Neural progenitor cell (in vitro differentiated cells): ENCODE data around the gene ABCE1.

Experiments used
- CTCF ChIP-seq: fragments of 200-600 bp; sonication (generic); IDR thresholded peaks from 2 replicates; pipeline ENCODE4 v1.5.1; 2017; ENCODE audit warnings: antibody characterized with exemption, mild to moderate bottlenecking
- EZH2 ChIP-seq: fragments of 200-600 bp; sonication (generic); IDR thresholded peaks from 2 replicates; pipeline ENCODE4 v1.6.1; 2017; ENCODE audit warnings: antibody characterized with exemption, mild to moderate bottlenecking, moderate library complexity
- EZH2phosphoT487 ChIP-seq: fragments of 200-600 bp; sonication (generic); IDR thresholded peaks from 2 replicates; pipeline ENCODE4 v1.6.1; 2017; ENCODE audit warnings: antibody characterized with exemption

GRCh38 chr4:145098675-145099037 is 545 bp downstream of the ABCE1 start:
- TF ChIP-seq CTCF (no peak), EZH2 (no peak), EZH2phosphoT487 (no peak)
